Measurements from ENCODE around the gene NET1.

NET1 gene

GRCh38 chr10:5448333-5449001 lies 36.1 kb downstream of the NET1 start:
- Histone ChIP-seq H3K27me3 (replicated peaks; ENCODE audit: control insufficient read depth, insufficient read depth, low read length) (no peaks in the 10 kb centered on the region), H3K36me3 (ENCODE audit: control insufficient read depth, insufficient read depth, low read length) (no peaks in the 10 kb centered on the region; the same call in 1 of the 2 replicates), H3K4me3 (replicated peaks; ENCODE audit: low read depth, low read length) (no peak overlapping the region)
- DNase-seq (ENCODE audit: extremely low read depth, insufficient read length) = no peak
- TF ChIP-seq, protein P1, sequence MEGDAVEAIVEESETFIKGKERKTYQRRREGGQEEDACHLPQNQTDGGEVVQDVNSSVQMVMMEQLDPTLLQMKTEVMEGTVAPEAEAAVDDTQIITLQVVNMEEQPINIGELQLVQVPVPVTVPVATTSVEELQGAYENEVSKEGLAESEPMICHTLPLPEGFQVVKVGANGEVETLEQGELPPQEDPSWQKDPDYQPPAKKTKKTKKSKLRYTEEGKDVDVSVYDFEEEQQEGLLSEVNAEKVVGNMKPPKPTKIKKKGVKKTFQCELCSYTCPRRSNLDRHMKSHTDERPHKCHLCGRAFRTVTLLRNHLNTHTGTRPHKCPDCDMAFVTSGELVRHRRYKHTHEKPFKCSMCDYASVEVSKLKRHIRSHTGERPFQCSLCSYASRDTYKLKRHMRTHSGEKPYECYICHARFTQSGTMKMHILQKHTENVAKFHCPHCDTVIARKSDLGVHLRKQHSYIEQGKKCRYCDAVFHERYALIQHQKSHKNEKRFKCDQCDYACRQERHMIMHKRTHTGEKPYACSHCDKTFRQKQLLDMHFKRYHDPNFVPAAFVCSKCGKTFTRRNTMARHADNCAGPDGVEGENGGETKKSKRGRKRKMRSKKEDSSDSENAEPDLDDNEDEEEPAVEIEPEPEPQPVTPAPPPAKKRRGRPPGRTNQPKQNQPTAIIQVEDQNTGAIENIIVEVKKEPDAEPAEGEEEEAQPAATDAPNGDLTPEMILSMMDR (IDR thresholded peaks at IDR 0.05; ENCODE audit: insufficient read depth, low read length, poor library complexity, severe bottlenecking) = no peak

- no peaks in the 10 kb centered on the region for H3K27me3 ChIP-seq (replicated peaks; ENCODE audit: control insufficient read depth, insufficient read depth, low read length)
- H3K4me3 ChIP-seq (replicated peaks; ENCODE audit: low read depth, low read length) = no peak overlapping the region
- TF ChIP-seq, protein P1 (IDR thresholded peaks at IDR 0.05; ENCODE audit: insufficient read depth, low read length, poor library complexity, severe bottlenecking) = no peak
- no peaks in the 10 kb centered on the region; the same call in 1 of the 2 replicates for H3K36me3 ChIP-seq (ENCODE audit: control insufficient read depth, insufficient read depth, low read length)
- DNase-seq (ENCODE audit: extremely low read depth, insufficient read length) = no peak
Measured at GRCh38 chr10:5449227-5449626, 36.9 kb downstream of the NET1 start.

GRCh38 chr10:5449823-5450222 lies 37.5 kb downstream of the NET1 start:
- DNase-seq (ENCODE audit: extremely low read depth, insufficient read length) = no peak
- Histone ChIP-seq H3K4me3 (replicated peaks; ENCODE audit: low read depth, low read length) (no peak overlapping the region), H3K36me3 (ENCODE audit: control insufficient read depth, insufficient read depth, low read length) (peaks cover under 1% of the 10 kb centered on the region), H3K27me3 (replicated peaks; ENCODE audit: control insufficient read depth, insufficient read depth, low read length) (no peaks in the 10 kb centered on the region)
- TF ChIP-seq, protein P1 (IDR thresholded peaks at IDR 0.05; ENCODE audit: insufficient read depth, low read length, poor library complexity, severe bottlenecking) = no peak

DNA sequence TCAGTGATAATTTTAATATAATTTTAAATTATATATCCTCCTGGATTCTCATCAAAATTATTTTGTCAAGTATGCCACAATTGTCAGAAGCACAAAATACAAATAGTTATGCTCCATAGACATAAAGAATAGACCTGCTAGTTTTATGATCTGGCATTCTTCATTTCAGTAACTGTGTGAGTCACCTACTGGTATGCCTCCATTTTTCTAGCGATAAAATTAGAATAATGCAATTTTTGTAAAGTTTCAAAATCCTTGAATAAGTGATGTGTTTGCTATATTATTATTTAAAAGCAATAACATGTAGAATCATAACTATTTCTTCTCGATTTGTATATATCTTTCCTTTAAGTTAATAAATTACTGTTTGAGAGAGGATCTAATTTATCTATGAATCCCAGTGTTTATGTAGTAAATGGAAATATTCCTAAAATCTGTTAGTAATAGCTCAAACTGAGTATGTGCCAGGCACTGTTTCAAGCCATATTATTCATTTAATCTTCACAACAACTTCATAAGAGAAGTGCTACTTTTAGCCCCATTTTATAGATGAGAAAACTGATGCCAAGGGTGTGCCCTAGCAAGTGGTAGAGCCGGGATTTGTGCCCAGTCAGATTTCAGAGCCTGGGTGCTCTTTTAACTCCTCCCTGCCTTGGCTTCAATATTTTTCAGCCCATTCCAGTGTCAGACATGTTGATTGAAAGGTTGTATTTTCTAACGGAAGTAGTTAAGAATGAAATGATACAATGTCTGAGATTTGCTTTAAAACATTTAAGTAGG lies 38.4 kb downstream of the NET1 start:
- no peaks in the 10 kb centered on the region for H3K27me3 ChIP-seq (replicated peaks; ENCODE audit: control insufficient read depth, insufficient read depth, low read length)
- no peak for DNase-seq (ENCODE audit: extremely low read depth, insufficient read length)
- H3K36me3 ChIP-seq (ENCODE audit: control insufficient read depth, insufficient read depth, low read length) = peaks cover 3% of the 10 kb centered on the region
- no peak overlapping the region for H3K4me3 ChIP-seq (replicated peaks; ENCODE audit: low read depth, low read length)
- TF ChIP-seq, protein P1 (IDR thresholded peaks at IDR 0.05; ENCODE audit: insufficient read depth, low read length, poor library complexity, severe bottlenecking) = no peak

- peaks cover 6% of the 10 kb centered on the region for H3K36me3 ChIP-seq (ENCODE audit: control insufficient read depth, insufficient read depth, low read length)
- DNase-seq (ENCODE audit: extremely low read depth, insufficient read length) = no peak
- no peak overlapping the region for H3K4me3 ChIP-seq (replicated peaks; ENCODE audit: low read depth, low read length)
- no peaks in the 10 kb centered on the region for H3K27me3 ChIP-seq (replicated peaks; ENCODE audit: control insufficient read depth, insufficient read depth, low read length)
- TF ChIP-seq, protein P1 (IDR thresholded peaks at IDR 0.05; ENCODE audit: insufficient read depth, low read length, poor library complexity, severe bottlenecking) = no peak
Measured at GRCh38 chr10:5453749-5454489, 41.6 kb downstream of the NET1 start.
